ENCODE measurements around the gene SYTL2.
A peak's percentile ranks its signal among the peaks of the same experiment; 100 is the strongest.

SYTL2 gene

DNA sequence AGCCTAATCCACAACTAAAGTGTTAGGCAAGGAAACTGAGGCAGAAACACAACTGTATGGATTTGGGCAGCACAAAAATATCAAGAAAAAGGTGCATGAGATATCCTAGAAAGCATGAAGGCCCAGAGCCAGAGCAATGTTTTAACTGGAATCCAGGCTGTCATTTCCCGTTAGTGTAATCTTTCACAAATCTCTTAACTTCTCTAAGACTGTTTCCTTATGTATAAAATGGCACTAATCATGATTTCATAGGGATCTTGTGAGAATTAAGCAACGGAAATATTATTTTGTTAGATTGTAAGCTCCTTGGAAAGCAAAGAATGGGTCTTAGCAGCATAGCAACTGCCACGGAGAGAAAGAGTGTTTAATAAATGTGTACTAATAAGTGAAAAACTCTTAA lies 14.7 kb upstream of the SYTL2 start:
- DNase-seq: no peak

DNA sequence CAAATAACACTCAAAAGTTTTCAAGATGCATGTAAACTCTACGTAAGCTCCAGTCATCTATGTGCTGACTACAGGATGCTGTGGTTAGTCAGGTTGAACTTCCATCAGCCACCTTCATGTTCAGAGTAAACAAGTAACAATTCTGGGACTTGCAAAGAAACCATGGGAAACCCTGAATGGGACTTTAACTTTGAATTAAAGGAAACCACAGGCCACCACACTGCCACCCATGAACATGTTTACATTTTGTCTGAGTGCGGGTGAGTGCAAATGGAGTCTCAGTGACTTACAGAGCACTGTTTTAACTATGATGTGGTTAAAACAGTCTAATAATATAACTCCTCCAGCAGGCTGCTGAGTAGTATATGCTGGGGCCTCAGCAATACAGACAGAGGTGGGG lies 12.9 kb upstream of the SYTL2 start:
- no peak for DNase-seq

DNA sequence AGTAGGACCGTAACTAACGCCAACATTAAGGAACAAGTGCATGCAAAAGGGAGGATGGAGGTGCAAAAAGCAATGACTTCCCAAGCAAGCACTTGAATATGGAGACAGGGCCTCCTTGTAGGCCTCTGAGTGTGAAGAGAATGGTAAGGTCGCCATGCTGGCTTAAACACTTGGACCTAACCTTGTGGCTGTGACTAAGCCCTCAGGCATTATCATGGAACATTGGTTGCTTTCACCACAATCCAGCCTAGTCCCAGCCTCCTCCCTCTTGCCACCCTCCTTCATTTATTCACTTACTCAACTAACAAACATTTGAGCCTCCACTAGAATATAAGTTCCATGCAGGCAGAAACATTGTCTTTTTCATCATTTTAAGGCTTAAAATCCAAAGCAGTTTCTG lies 11.9 kb upstream of the SYTL2 start:
- peak; percentile 33 for DNase-seq

DNA sequence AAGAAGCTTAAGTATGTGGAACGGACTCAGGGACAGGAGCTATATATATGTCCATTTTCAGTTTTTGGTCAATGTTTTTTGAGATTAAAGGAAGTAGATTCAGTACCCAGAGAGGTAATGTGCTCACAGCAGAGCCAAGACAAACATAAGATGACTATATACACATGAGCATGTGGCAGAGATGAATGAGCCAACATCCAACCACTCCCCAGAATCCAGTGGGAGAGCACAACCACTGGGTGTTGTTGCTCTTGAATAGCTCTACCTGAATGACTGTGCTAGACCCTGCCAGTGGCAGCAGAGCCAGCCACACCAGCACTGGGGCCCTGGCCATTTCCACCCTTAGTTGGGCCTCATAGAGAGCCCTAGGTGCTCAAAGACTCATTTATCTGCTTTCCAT lies 10.7 kb upstream of the SYTL2 start:
- peak; percentile 49 for DNase-seq

DNA sequence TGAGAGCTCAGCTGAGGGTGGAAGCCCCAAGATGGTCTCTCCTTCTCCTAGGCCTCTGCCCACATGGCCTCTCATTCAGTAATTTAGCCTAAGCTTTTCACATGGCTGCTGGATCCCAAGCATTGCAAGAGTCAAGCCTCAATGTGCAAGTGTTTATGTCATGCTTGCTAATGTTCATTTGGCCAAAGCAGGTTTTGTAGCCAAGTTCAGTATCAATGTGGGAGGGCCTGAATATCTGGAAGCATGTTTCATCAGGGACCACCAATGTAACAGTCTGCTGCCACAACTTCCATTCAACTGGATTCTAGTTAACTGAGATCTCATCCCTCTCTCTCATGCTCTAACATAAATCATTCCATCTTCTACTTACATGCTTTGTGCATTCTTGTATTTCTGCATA lies 8.5 kb upstream of the SYTL2 start:
- DNase-seq: no peak

DNA sequence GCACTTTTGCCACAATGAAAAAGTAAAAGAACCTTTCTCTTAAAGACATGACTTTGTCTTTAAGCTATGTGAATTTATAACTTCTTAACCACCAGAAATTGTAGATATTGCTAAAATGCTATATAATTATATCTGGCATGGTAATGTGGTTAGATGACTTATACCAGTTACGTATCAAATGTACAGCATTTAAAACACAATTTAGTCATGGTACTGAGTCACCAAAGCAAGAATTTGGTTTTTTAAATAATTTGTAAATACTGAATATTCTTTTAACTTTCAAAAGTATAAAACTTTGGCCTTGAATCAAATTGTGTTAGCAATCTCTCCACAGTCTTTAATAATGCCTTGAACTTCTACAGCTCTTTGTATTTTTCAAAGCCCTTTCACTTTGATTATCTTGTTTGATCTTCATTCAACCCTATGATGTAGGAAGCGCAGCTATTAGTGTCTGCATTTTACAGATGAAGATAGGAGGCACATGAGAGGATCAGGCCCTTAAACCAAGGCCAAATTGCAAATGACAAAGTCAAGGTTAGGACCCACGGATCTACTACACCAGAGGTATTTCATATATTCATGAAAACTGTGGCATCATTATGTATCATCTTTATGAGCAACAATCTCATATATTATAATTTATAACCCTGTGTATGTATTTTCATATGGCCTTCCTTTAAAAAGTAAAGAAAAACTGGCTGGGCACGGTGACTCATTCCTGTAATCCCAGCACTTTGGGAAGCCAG lies 4.4 kb upstream of the SYTL2 start:
- DNase-seq: no peak

DNA sequence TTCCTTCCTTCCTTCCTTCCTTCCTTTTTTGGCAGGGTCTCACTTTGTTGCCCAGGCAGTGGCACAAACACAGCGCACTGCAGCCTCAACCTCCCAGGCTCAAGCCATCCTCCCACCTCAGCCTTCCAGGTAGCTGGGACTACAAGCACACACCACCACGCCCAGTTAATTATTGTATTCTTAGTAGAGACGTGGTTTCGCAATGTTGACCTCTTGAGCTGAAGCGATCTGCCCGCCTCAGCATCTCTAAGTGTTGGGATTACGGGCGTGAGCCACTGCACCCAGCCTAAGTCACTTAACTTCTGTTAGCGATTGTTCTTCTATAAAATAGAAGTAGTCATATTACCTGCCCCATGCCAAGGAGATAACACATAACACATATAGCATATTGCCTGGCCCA lies 2.8 kb upstream of the SYTL2 start:
- no peak for DNase-seq

DNA sequence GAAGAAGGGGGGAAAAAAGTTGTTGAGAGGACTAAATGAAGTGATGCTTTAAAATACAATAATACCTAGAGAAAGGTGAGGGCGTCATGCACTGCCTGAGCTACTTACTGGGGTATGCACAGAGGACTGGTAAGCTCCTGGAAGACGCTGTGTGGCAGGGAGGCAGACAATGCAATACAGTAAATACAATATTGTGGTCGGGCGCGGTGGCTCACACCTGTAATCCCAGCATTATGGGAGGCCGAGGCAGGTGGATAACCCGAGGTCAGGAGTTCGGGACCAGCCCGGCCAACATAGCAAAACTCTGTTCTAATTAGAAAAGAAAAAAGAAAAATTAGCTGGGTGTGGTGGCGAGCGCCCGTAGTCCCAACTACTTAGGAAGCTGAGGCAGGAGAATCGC lies 683 bp upstream of the SYTL2 start:
- no peak for DNase-seq

DNA sequence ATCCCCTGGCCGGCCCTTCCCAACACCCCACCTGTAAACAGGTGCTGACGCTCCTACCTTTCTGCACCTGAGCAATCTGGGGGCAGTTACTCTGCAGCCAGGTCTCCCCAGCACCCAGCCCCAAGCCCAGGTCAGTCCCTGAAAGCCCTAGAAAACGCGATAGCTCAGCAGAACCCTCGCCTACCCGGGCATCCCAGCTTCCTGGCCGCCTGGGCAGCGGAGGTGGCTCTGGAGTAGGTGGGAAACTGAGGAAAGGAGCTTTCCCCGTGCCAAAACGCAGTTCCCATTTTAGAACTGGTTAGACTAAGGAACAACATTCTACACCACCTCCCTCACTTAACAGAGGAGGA lies 445 bp downstream of the SYTL2 start:
- no peak for DNase-seq

DNA sequence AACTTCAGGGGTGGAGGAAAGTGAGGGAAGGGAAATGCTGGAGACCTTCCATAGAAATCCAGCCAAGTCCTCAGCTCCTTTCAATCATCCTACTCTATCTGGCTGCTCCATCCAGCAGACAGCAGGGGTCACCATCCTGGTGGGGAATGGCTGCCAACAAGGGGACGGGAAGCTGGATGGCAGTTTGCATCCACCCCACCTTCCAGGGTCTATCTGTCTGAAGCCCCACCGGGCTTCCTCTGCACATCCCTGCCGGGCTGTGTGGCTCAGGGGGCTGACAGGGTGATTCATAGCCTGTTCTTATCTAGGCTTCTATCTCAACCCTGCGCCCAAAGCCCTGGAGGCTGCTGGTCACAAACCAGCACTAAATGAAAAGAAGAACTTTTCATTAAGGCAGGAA lies 1.1 kb downstream of the SYTL2 start:
- DNase-seq: no peak

DNA sequence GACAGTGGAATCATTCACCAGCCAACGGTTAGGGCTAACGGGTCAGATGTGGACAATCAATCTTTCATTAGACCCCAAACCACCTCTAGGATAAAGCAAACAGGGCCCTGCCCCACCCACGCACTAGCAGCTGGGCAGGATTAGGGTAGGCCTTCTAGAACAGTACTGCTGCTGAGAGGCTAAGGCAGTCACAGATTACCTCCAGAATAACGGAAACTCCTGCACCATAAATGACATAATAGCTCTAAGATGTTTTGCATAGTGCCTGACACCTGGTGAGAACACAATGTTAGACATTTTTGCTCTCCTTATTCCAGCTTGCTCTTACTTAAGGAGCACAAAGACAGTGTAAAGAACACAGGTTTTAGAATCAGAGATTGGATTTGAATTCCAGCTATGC lies 1.8 kb downstream of the SYTL2 start:
- no peak for DNase-seq

DNA sequence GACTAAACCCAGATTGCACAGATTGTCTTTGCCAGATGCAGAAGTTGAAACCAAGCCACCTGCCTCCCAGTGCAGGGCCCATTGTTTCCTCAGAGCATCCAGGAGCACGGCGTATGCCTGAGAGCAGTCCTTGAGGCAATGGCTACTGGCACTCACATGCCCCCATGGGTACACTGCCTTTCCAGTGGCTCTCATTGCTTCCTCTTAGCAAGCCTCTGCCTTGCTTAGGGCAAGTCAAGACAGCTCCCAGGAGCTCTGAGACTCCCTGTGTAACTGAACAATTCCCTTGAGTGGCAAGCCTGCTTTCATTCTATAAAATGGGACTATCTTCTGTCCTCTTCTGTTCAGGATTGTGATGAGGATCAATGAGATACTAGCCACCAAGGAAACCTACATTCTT lies 4.1 kb downstream of the SYTL2 start:
- no peak for DNase-seq

DNA sequence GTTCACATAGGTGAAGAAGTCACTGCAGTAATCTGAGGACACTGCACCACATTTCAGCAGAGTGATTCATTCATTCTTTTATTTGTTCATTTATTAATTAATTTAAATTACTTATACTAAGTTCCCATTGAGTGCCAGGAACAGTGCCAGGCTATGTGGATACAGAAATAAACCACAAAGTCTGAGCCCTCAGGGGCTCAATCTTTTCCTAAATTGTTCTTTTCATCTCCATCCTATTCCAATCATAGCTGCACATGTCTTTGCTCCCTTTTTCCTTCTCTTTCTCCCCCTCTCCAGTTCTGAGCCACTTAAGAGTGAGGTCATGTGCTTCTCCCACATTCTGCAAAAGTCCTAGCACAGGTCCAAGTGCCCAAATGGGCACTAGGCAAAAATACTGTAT lies 4.9 kb downstream of the SYTL2 start:
- DNase-seq: no peak

DNA sequence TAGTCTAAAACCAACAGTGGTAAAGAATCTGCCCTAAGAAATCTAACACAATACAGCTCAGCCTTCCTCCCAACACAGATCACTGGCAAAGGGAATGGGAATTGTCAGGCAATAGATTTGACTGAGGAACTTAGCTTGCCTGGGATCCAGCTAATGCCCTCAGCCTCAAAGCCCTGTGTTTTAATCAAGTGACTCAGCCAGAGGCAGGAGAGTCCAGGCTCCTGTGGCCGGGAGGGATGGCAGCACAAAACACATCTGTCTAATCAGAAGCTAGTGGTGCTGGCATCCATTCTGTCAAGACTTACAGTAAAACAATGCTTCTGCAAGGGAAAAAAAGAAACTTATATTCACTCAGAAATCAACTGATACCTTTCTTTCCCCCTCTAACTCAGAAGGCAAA lies 5.6 kb downstream of the SYTL2 start:
- DNase-seq: no peak

DNA sequence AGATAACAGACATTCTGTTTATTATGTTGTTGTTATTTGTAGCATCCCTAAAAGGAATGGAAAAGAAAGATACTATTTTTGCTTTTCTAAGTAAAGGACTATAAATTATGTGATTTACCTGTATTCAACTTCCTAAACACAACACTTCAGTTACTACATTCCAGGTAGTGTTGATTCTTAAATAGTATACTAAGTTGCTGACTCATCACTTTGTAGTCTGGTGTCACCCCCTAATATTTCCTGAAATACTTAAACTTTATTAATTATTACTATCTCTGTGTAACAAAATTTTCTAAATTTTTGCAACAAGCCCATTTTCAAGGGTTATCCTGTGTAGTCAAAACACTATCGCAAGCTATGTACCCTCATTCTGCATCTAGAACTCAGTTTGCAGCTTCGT lies 7.0 kb downstream of the SYTL2 start:
- no peak for DNase-seq

DNA sequence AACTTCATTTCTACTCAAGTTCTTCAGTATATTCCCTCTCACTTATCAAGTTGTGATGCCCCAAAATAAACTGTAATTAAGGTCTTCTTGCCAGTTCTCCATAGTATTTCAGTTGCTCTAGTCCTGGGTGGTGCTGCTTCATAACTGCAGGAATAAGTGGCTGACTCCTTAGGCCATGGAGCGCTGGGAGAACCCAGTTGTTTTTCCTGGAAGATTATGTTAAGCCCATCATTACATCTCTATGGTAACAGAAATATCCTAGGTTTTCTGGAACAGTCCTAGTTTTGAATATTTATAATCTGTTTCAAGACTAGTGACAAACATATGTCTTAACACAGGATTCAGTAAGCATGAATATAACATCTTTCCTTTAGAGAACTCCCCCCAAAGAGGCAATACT lies 7.6 kb downstream of the SYTL2 start:
- DNase-seq: no peak

DNA sequence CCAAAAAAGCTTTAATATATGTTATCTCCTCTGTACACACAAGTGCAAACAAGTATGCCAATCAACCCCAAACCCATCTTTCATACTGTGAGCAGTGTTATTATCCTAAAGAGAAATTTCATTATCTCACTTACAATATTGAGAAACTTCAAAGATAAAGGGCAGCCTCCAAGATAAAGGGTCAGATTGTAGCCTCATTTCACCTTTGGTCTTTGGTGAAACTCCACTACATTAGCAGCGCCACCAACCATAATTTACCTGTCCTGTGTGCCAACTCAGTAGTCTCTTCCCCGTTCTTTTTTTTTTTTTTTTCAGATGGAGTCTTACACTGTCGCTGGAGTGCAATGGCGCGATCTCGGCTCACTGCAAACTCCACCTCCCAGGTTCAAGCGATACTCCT lies 9.4 kb downstream of the SYTL2 start:
- no peak for DNase-seq

DNA sequence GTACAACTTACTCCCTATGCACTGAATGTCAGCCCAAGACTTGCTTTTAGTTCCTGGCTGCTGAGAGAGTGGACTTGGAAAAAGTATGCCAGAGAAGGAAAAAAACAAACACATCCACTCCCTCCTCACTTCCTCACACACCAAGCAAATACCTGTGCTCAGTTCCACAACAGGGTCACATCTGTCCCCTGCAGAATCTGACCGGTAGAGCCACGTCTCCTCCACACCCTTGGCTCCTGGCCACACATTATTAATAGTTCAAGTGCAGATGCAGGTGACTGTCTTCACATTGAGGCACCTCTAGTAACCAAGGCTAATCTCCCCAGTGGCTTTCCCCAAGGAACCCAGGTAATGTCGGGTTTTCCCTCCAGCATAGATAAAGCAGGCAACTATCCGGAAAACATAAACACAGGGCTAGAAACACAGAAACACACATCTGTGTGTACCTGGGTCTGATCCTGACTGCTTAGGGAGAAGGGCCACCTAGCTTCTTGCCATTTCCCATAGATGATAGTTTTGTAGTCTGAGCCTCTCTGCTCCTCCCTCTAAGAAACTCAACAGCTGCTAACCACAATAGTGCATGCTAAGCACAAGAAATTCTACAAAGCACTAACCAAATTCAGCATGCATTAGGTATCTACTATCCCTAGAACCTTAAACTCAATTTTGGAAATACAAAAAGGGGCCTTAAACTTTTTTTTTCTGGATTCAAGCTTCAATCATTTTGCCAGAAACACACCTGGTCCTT lies 10.2 kb downstream of the SYTL2 start:
- DNase-seq: no peak

DNA sequence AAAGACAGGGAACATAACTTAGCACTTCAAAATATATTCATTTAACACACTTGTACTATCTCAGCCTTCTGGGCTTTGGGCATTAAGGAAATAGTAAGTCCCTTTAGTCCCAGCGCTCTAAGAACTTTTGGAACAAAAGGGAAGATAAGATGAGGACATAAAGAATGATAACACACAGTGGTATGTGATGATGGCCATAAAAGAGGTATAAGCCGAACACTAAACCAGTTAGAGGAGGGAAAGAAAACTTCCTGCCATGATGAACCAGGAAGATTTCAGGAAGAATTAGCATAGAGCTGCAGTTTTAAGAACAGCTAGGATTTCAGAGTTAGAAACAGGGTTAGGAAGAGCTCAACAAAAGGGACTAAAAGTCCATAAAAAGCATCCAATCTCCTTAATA lies 11.8 kb downstream of the SYTL2 start:
- DNase-seq: no peak

DNA sequence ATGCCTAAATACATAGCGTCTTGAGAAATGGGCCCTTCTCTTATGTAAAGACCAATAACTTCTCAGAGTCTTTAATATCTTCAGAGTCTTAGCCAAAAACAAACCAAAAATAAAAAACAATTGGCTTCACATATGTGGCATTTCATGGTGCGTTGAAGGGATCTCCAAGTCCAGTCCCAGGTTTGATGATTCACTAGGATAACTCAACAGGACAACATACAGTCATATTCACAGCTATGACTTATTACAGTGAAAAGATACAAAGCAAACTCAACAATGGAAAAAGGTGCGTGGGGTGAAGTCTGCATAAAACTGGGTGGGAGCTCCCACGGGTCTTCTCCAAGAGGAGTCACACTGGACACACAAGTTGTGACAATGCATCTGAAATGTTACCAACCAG lies 12.6 kb downstream of the SYTL2 start:
- no peak for DNase-seq

DNA sequence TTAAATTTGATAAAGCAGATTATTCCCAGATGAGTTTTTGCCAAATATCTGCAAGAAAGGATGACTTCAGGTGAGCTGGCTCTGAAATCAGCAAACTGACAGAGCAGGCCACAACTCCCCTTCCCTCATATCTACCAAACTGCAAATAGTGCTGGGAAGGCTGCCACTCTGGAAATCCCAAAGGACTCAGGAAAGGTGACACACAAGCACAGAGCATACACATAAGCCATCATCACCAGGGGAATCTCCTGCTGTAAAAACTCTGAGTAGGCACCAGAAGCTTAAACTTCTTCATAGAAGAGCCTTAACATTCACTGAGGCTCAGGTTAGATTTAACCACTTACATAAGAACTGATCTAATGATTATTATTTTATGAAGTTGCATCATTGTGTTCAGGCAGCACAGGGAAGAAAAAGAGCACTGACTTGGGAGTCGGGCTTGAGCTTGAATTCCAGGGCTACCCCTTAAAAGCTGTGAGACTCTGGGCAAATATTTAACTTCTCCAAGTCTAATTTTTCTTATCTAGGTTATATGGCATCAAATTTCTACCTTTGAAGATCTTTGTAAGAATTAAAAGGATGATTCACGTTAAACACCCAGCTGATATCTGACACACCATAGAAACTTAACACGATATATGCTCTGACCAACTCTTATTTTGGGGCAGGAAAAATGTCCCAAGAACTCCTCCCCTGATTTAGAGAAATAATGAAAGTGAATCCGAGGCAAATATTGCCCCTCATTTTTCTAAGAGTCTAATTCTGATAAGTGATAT lies 15.0 kb downstream of the SYTL2 start:
- no peak for DNase-seq

DNA sequence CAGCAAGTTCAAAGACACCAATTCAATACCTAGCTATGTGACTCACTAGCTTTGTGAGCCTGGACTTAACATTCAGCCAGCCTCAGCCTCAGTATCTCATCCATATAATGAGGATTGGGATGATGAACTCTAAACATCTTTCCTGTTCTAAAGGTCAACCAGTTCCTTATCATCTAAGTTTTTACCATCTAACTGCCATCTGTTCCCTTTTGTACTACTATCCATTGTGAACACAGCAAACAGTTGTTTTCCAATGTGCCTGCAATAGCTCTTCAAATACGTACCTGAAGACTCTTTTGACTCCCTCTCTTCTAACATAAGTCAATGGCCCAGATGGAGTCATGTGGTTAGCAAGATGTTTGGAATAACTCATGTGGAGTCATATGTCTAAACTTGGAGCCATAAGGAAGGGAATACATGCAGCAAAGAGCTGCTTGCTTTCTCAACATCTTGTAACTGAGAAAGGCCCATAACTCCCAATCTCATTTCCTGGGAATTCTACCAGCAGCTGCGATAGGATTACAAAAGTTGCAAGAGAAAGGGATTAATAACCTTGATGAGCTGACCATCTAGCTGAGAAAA lies 19.4 kb downstream of the SYTL2 start:
- DNase-seq: no peak

DNA sequence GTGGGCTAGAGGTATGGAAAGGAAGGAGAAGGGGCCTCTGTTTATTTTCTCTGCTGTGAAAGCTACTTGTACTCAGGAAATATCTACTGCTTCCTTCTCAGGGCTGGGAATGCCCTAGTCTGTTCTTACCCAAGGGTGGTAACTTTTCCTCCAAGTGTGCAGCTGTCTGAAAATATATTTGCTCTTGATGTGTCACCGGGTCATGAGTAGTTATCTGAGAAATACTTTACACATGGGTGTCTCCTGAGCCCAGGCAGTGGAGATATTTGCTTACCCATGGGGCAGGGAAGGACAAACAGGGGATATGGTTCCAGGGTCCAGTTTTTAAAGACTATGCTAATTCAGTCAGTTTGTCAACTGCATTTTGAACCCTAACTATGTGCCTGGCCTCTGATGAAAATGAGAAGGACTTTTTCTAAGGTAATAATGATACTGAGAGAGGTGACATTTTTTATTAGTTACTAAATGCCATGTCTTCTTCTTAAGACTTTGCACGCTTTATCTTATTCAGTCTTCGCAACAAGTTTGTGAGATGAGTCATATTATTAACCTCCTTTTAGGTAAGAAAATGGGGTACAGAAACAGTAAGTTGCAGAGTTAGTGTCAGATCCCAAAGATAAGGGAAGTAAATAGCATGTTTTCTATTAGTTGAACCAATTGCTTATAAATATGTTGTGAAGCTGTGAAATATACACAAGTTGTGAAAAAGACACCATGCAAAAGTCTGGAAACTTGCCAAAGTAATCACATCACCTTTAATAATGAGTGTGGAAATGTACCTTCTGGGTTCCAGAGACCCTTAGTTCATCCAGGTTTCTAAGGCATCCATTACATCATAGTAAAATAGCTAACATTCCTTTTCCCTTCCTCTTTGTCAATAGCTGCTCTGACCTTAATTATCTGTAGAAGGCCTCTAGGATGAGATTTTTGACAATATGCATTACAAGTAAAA lies 22.9 kb downstream of the SYTL2 start:
- DNase-seq: peak; percentile 67
